K562 (cell line): ENCODE measurements around the gene CDKN2B-AS1. TPM values are rescaled to one million over a fixed set of nuclear protein-coding genes. Genes with fewer than 3 reads are reported as not detected.

Experiments used
- ATAC-seq: fragments of 200-7000 bp; cut with Tn5 transposase; 3 replicates; pipeline ENCODE4 v1.9.1; 2020; ENCODE audit warnings: moderate library complexity
- BruUV-seq: library from RNA; stranded (reverse); fragments of 400-500 nt; replicated peaks from 2 replicates; lab custom pipeline; 2021; lab: Mats Ljungman, UMichigan
- CTCF ChIA-PET: fragments of 300-600 bp; formaldehyde crosslinking; extraction: SDS; loops from one replicate; lab custom pipeline; 2021; ENCODE audit warnings: low intra/inter-chr PET ratio; lab: Yijun Ruan, JAX
- POLR2A ChIA-PET: fragments of 300-600, 350-650 bp; sonication (Branson Sonifier 250); formaldehyde crosslinking; extraction: SDS; loops from one replicate; lab custom pipeline; 2021; ENCODE audit warnings: antibody characterized with exemption, inconsistent platforms; lab: Yijun Ruan, JAX
- DNase-seq, 4 experiments: peaks; one replicate each; pipeline versions ENCODE4 v3.0.0 to v3.0.0-alpha.2; 2011 to 2018; ENCODE audit warnings: low spot score in 3 of 4, mixed read lengths in 3 of 4; ENCODE audit errors: extremely low read depth in 1 of 4
- FAIRE-seq: peaks from 2 replicates; lab custom pipeline; 2011; peaks lifted over from hg19 to GRCh38; lab: Jason Lieb, UNC
- H2AFZ ChIP-seq: 2 replicates; pipeline ENCODE4 v1.6.0; 2011; ENCODE audit warnings: low read depth, low read length, control low read depth, inconsistent platforms
- H3K27ac ChIP-seq: fragments of 200-600 bp; 3 replicates; pipeline ENCODE4 v1.8.0; 2011; ENCODE audit warnings: low read depth, mild to moderate bottlenecking, control low read depth, inconsistent platforms, low read length, moderate library complexity, mixed read lengths; ENCODE audit errors: extremely low read depth
- H3K27me3 ChIP-seq, 2 experiments: fragments of 300-600 bp in 1 of 2; 2 replicates in 1 of 2; 3 replicates in 1 of 2; pipeline versions ENCODE4 v1.6.0 to v1.8.0; 2011; ENCODE audit warnings: inconsistent platforms in 2 of 2, low read length in 2 of 2, mild to moderate bottlenecking in 1 of 2, mixed read lengths in 1 of 2, moderate library complexity in 1 of 2; ENCODE audit not compliant: control insufficient read depth in 2 of 2, insufficient read depth in 2 of 2
- H3K36me3 ChIP-seq: fragments of 300-600 bp; 3 replicates; pipeline ENCODE4 v1.8.0; 2011; ENCODE audit warnings: mild to moderate bottlenecking, low read length, inconsistent platforms; ENCODE audit not compliant: control insufficient read depth, insufficient read depth
- H3K4me1 ChIP-seq, 2 experiments: fragments of 200-600 bp in 1 of 2; replicated peaks in 1 of 2; 2 replicates in 1 of 2; 3 replicates in 1 of 2; pipeline versions ENCODE4 v1.5.1 to v1.8.0; 2011; ENCODE audit warnings: inconsistent platforms in 2 of 2, low read length in 2 of 2, mild to moderate bottlenecking in 1 of 2, mixed read lengths in 1 of 2, moderate library complexity in 1 of 2; ENCODE audit not compliant: control insufficient read depth in 2 of 2, insufficient read depth in 2 of 2
- H3K4me2 ChIP-seq: 2 replicates; pipeline ENCODE4 v1.6.1; 2011; ENCODE audit warnings: low read length, control low read depth, inconsistent platforms, mixed read lengths; ENCODE audit not compliant: insufficient read depth
- H3K4me3 ChIP-seq: fragments of 200-600 bp; sonication (generic), shearing (Covaris generic); 2 replicates; pipeline ENCODE4 v1.5.1; 2016; ENCODE audit warnings: control low read depth, inconsistent platforms
- H3K79me2 ChIP-seq: fragments of 200-600 bp; 3 replicates; pipeline ENCODE4 v1.8.0; 2011; ENCODE audit warnings: low read length, inconsistent platforms; ENCODE audit not compliant: control insufficient read depth, insufficient read depth
- H3K9ac ChIP-seq, 2 experiments: 2 replicates each; pipeline versions ENCODE4 v1.6.0 to v1.6.1; 2011; ENCODE audit warnings: low read depth in 2 of 2, low read length in 2 of 2, control low read depth in 1 of 2, inconsistent platforms in 1 of 2, mild to moderate bottlenecking in 1 of 2, mixed read lengths in 1 of 2; ENCODE audit not compliant: insufficient read depth in 1 of 2
- H3K9me1 ChIP-seq: one replicate; pipeline ENCODE4 v1.6.0; 2011; ENCODE audit warnings: inconsistent platforms, mild to moderate bottlenecking, low read length, moderate library complexity; ENCODE audit not compliant: control insufficient read depth, insufficient read depth
- H3K9me3 ChIP-seq: replicated peaks from 2 replicates; pipeline ENCODE4 v1.5.1; 2011; ENCODE audit warnings: low read depth, low read length, inconsistent platforms; ENCODE audit not compliant: control insufficient read depth, insufficient read depth
- H4K20me1 ChIP-seq: replicated peaks from 2 replicates; pipeline ENCODE4 v1.6.1; 2011; ENCODE audit warnings: low read length, inconsistent platforms, mixed read lengths; ENCODE audit not compliant: control insufficient read depth, insufficient read depth
- CCNT2 ChIP-seq: IDR thresholded peaks from 2 replicates; pipeline ENCODE4 v1.6.1; 2011; ENCODE audit warnings: borderline replicate concordance, low read depth, mild to moderate bottlenecking, moderate library complexity, mixed read lengths, low read length; ENCODE audit not compliant: insufficient read length; ENCODE audit errors: extremely low read depth
- FUS ChIP-seq: fragments of 200-400 bp; formaldehyde crosslinking; optimal IDR thresholded peaks from 2 replicates; pipeline ENCODE3; 2017; ENCODE audit warnings: low read depth, low read length
- KLF1 ChIP-seq: fragments of 450-650 bp; IDR thresholded peaks from 2 replicates; pipeline ENCODE4 v1.6.1; 2016; ENCODE audit warnings: missing genetic modification characterization, missing compliant biosample characterization
- MYBL2 ChIP-seq, 2 experiments: fragments of 450-650 bp in 1 of 2; sonication (generic) in 1 of 2; formaldehyde crosslinking in 1 of 2; IDR thresholded peaks; 2 replicates each; pipeline versions ENCODE4 v1.6.1 to v1.8.1; 2017 to 2022; ENCODE audit warnings: borderline replicate concordance in 1 of 2, inconsistent platforms in 1 of 2, low read depth in 1 of 2, mild to moderate bottlenecking in 1 of 2, missing genetic modification reagents in 1 of 2, moderate library complexity in 1 of 2
- NBN ChIP-seq: fragments of 450-650 bp; IDR thresholded peaks from 2 replicates; pipeline ENCODE4 v1.6.1; 2016; ENCODE audit warnings: low read depth, mild to moderate bottlenecking
- RBM34 ChIP-seq: fragments of 200-400 bp; formaldehyde crosslinking; IDR thresholded peaks from 2 replicates; pipeline ENCODE4 v1.6.1; 2018; ENCODE audit warnings: low read length, borderline replicate concordance; ENCODE audit not compliant: insufficient read depth
- ZNF740 ChIP-seq, 3 experiments: fragments of 200-800 bp in 1 of 3; sonication (Bioruptor generic) in 1 of 3; sonication (generic) in 1 of 3; formaldehyde crosslinking in 1 of 3; IDR thresholded peaks; 2 replicates each; pipeline versions ENCODE4 v1.6.1 to v1.8.0; 2016 to 2022; ENCODE audit warnings: mild to moderate bottlenecking in 2 of 3, missing compliant biosample characterization in 2 of 3, missing genetic modification characterization in 2 of 3, missing genetic modification reagents in 1 of 3
- WGBS: fragments of 100-300 bp; shearing (Covaris generic); methylation state at CpG from one replicate; pipeline ENCODE4 v1.1.6; 2016; ENCODE audit warnings: low coverage, mixed read lengths; ENCODE audit not compliant: insufficient coverage; ENCODE audit errors: missing lambda C conversion rate; 5-methylcytosine and 5-hydroxymethylcytosine counted together
- in situ Hi-C: fragments of 300-500 bp; cut with MboI; formaldehyde crosslinking; loops from 4 replicates; pipeline ENCODE4 v1.15.0; 2018; ENCODE audit warnings: inconsistent platforms, mixed read lengths
- intact Hi-C: fragments of 100-400 bp; cut with micrococcal nuclease; formaldehyde crosslinking; loops from 2 replicates; pipeline ENCODE4 v1.14.2; 2022
- polyA plus RNA-seq, 8 experiments: library from polyadenylated mRNA; depleted of rRNA in 4 of 8; stranded (reverse) in 5 of 8; unstranded in 3 of 8; fragments of >200 nt; fragmentation: Nextera tagmentation in 2 of 8; fragmentation: Illumina TruSeq in 1 of 8; extraction: Ambion mirVana in 2 of 8; extraction: Trizol in 1 of 8; gene quantifications; 2 replicates each; pipeline versions ENCODE4 v1.2.1 to v1.2.3, GENCODE V29; 2011 to 2014; ENCODE audit warnings: inconsistent platforms in 1 of 8, missing spikeins in 1 of 8
- total RNA-seq, 7 experiments: library from RNA; depleted of rRNA in 6 of 7; stranded (reverse); fragments of >200 nt in 6 of 7; fragmentation: Illumina TruSeq in 2 of 7; extraction: Trizol in 2 of 7; gene quantifications; 2 replicates each; pipeline versions ENCODE4 v1.2.1 to v1.2.3, GENCODE V29; 2011 to 2021; ENCODE audit warnings: low replicate concordance in 1 of 7
- TF ChIP-seq, protein P1 (sequence below): fragments of 250-450 bp; sonication (Bioruptor Pico); IDR thresholded peaks from 2 replicates; pipeline ENCODE4 v1.4.0; 2020; ENCODE audit warnings: mild to moderate bottlenecking, moderate library complexity, borderline replicate concordance

CDKN2B-AS1 gene
- total and polyA plus RNA-seq, 9 of the 15 experiments (the other 6 are each of a cell fraction or from before 2014, with no cell fraction given): not detected

DNA sequence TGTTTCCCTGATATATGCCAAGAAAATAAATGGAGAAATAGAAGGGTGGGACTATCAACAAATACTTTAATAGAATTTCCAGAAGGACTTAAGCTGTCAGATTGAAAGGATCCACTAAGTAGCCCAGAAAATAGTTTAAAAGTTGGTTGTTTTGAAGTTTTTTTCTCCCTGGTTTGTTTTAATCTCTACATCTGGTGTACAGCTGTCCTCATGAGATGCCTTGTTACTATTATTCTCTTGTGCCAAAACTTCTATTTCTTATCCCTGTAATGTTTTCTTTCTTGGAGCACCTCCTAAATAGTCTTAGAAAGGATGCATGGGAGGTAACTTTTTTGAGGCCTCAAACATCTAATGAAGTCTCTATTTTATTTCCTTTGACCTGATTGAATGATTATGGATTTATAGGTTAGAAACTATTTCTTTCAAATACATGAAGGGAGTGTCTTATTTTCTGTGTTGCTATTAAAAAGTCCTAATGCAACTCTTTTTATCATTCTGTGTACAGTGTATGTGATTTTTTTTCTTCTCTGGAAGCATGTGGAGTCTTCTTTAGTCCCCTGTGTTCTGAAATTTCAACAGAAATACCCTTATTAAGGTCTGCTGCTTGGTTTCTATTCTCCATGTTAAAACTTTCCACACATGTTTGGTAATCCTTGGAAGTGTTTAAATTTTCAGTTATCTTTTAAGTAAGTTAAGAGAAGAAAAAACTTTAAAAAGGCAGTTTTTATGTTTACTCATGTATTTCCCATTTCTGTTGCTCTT is 154.5 kb downstream of the CDKN2B-AS1 start (continued):
- TF ChIP-seq ZNF740 (CRISPR knock-in tag; IDR thresholded peaks at IDR 0.05) (no peak), ZNF740 (tag; IDR thresholded peaks at IDR 0.05) (no peak), MYBL2 (IDR thresholded peaks at IDR 0.05; ENCODE audit: low read depth) (no peak), MYBL2 (CRISPR knock-in tag; IDR thresholded peaks at IDR 0.05; ENCODE audit: borderline replicate concordance) (no peak), CCNT2 (no peak), FUS (no peak), KLF1 (tag) (no peak)

GRCh38 chr9:22154064-22154463 is 159.5 kb downstream of the CDKN2B-AS1 start:
- ATAC-seq: no peak
- BruUV-seq: no TSS peak
- H3K9me3 ChIP-seq: no peaks in the 10 kb centered on the region
- DNase-seq: no peak
- H3K27me3 ChIP-seq: no peaks in the 10 kb centered on the region
- H3K4me3 ChIP-seq: no peak overlapping the region
- in situ Hi-C loops: no loop called here
- no CpG with 5 or more reads among the region's 10 CpGs for WGBS
- ChIA-PET POLR2A (no interaction called here), CTCF (no interaction called here)
- H3K79me2 ChIP-seq: no peaks in the 10 kb centered on the region
- H3K27ac ChIP-seq: no peak overlapping the region
- no peak overlapping the region for H2AFZ ChIP-seq
- H3K9me1 ChIP-seq: no peaks in the 10 kb centered on the region
- H3K4me2 ChIP-seq: no peak overlapping the region
- H4K20me1 ChIP-seq: no peaks in the 10 kb centered on the region
- no peak for FAIRE-seq
- no peak overlapping the region for H3K9ac ChIP-seq
- H3K36me3 ChIP-seq: no peaks in the 10 kb centered on the region
- no peaks in the 10 kb centered on the region for H3K4me1 ChIP-seq
- intact Hi-C loops: no loop called here
- TF ChIP-seq, protein P1, sequence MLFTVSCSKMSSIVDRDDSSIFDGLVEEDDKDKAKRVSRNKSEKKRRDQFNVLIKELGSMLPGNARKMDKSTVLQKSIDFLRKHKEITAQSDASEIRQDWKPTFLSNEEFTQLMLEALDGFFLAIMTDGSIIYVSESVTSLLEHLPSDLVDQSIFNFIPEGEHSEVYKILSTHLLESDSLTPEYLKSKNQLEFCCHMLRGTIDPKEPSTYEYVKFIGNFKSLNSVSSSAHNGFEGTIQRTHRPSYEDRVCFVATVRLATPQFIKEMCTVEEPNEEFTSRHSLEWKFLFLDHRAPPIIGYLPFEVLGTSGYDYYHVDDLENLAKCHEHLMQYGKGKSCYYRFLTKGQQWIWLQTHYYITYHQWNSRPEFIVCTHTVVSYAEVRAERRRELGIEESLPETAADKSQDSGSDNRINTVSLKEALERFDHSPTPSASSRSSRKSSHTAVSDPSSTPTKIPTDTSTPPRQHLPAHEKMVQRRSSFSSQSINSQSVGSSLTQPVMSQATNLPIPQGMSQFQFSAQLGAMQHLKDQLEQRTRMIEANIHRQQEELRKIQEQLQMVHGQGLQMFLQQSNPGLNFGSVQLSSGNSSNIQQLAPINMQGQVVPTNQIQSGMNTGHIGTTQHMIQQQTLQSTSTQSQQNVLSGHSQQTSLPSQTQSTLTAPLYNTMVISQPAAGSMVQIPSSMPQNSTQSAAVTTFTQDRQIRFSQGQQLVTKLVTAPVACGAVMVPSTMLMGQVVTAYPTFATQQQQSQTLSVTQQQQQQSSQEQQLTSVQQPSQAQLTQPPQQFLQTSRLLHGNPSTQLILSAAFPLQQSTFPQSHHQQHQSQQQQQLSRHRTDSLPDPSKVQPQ (CRISPR knock-in tag): no peak
- TF ChIP-seq RBM34: no peak
- no peak for TF ChIP-seq NBN
